ENCODE data around the gene RECK.
"Not testable (repeated sequence)": the region's sequence is repeated elsewhere in the genome, so short reads cannot be mapped to it uniquely, and the experiment has no call there.

RECK gene

GRCh38 chr9:36074870-36075532, 38.3 kb downstream of the RECK start:
- DNase-seq, result no peak

- DNase-seq, result no peak
Observed at GRCh38 chr9:36078051-36078450, 41.3 kb downstream of the RECK start.

DNA sequence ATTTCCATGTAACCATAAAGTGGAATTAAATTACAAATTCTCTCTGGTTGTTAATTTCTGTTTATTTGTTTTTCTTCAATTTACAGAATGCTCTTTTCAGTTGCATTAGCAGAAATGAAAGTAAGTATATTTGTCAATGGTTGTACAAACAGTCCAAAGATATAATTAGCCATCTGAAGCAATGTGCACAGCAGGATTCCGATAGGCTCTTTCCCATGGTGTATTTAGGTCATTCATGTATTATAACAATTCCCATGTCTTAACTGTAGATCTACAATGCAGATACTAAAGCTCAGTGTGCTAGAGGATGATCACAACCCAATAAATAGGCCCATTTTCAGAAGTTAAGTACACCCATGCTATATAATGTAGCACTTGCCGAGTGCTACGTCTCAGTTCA, 43.8 kb downstream of the RECK start:
- DNase-seq, result no peak

GRCh38 chr9:36082931-36083330, 46.2 kb downstream of the RECK start:
- no peak for DNase-seq

- DNase-seq, result no peak
Observed at GRCh38 chr9:36086442-36086841, 49.7 kb downstream of the RECK start.

DNA sequence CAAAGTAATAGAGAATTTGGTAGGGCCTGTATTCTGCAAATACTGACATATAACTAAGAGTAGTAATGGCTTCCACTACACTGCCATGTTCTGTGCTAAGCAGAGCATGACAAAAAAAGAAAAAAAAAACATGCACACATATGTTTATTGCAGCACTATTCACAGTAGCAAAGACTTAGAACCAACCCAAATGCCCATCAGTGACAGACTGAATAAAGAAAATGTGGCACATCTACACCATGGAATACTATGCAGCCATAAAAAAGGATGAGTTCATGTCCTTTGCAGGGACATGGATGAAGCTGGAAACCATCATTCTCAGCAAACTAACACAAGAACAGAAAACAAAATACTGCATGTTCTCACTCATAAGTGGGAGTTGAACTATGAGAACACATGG, 50.3 kb downstream of the RECK start:
- not testable (repeated sequence) for DNase-seq

GRCh38 chr9:36088020-36088419, 51.3 kb downstream of the RECK start:
- DNase-seq, result no peak

- DNase-seq, result no peak
Observed at GRCh38 chr9:36091026-36091953, 54.6 kb downstream of the RECK start.

GRCh38 chr9:36092014-36092413, 55.3 kb downstream of the RECK start:
- no peak for DNase-seq

DNA sequence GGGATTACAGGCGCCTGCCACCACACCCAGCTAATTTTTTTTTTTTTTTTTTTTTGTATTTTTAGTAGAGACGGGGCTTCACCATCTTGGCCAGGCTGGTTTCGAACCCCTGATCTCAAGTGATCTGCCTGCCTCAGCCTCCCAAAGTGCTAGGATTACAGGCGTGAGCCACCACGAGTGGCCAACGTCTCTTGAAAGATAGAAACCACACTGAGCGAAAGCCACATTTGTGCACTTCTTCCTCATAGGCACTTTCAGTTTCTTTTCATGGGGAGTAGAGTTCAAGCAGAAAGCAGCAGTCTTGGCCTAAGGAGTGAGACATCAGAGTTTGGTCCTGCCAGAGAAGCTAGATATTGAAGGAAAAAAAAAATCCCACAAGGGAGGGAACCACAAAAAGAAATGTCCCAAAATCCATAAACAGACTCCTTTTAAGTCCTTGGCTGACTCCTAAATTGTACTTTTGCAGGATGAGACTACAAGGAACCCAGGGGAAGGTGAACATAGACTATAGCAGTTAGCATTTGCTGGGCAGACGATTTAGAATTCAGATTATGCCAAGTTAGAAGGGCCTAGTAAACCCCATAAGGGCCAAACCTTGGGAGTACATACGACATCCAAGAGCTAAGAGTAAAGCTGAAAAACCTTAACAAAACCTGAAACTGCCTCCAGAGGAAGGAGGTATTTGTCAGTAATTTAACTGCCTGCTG, 55.9 kb downstream of the RECK start:
- DNase-seq, result peak; percentile 48

DNA sequence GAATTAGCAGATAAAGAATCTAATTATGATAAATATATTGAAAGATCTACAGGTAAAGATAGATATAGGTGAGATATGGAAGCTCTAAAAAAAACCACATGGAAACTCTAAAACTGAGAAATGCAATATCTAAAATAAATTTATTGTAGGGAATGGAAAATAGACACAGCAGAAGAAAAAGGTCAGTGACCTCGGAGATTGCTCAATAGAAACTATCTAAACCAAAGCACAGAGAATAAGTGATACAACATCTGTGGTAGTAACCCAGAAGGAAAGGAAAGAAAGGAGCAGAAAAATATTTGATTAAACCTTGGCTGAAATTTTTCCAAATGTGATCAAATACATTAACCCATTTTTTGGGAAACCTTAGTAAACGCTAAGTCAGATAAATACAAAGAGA, 56.7 kb downstream of the RECK start:
- no peak for DNase-seq

GRCh38 chr9:36099718-36100117, 63.0 kb downstream of the RECK start:
- no peak for DNase-seq

- no peak for DNase-seq
Observed at GRCh38 chr9:36100532-36100931, 63.8 kb downstream of the RECK start.

GRCh38 chr9:36101916-36102741, 65.4 kb downstream of the RECK start:
- DNase-seq, result no peak

DNA sequence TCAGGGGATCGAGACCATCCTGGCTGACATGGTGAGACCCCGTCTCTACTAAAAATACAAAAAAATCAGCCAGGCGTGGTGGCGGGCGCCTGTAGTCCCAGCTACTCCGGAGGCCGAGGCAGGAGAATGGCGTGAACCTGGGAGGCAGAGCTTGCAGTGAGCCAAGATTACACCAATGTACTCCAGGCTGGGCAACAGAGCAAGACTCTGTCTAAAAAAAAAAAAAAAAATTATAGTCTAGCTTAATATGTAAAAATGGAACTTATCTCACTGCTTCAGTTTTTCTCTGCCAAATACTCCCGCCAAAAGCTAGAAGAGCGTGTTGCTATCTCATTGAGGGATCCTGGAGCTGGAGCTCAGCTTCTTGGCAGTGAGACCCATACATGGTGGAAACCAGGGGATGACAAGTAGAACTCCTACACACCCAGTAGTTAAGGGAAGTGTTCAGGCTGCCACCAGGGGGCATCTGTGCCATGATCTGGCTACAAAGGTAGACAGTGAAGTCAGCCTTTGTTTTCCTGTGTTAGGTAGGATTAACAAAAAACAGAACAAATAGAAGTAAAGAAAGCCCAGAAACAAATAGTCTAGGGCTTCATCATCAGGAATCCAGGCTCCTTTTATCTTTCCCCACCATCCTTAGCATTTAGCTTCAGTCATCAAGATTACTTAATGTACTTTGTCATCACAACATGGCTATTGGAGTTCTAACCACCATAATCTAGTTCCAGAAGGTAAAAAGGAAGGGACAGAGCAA, 66.2 kb downstream of the RECK start:
- peak; percentile 86 for DNase-seq

DNA sequence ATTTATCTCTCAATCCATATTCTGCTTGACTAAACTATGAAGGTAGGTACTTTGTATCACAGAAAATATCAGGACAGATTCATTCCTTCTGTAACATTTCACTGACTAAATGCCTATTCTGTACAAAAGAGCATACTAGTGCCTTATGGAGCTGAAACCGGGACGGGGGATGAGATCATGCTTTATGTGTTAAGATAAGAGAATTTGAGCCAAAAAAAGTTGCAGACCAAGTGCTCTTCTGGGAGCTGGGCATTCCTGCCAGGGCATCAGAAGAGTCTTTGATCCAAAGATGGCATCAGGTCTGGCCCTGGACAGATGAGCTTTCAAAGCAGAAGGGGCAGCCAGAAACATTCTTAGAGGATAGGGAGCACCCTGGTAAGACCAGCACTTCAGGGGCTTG, 72.4 kb downstream of the RECK start:
- DNase-seq, result no peak

DNA sequence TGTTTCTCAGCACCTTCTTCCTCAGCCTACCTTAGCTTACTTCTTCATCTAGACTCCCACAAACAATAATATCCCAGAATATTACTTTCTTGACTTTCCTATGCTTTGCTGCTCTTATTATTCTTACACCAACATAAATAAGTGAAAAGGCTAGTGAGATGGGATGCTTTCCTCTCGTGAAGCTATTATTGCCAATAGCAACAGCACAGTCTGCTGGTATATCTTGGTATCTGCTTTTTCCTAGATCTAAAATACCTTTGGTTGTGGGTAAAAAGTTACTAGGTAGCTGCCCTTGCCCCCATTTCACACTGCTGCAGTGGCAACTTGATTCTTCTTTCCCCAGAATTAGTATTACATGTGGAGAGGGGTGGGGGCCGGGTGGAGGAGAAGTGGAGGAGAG, 73.7 kb downstream of the RECK start:
- no peak for DNase-seq

DNA sequence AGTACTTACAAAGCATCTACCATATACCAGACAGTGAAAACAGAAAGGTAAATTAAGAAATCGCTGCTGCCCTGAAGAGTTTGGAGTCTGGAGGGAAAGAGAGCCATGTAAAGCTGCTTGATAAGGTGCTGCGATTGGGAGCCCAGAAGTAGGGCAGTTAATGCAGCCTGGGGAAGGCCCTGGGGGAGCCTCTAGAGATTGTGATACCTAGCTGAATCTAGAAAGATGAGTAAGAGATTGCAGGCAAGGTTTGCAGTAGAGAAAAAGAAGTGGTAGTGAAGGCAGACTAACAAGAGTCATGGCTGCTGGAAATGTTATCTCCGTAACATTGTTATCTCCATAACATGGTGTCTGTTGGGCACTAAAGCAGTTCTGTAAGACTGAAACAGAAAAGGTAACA, 75.8 kb downstream of the RECK start:
- DNase-seq, result no peak

GRCh38 chr9:36113999-36114398, 77.3 kb downstream of the RECK start:
- DNase-seq, result no peak

DNA sequence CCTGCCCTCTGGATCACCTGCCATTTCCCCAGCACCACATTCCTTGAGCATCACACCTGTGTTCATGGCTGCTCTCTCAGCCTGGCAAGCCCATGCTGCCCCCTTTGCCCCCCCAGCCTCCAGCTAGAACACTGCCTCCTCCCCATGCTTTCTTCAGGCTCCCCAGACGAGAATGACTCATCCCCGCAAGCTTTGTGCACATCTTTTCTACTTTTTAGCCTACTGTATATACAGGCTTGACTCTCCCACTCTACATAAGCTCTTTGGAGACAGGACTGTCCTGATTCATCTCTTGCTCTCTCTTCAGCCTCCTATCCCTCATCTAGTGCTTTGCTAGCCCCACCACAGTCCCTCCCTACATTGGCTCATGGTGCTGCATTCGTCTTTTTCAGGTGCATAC, 79.9 kb downstream of the RECK start:
- no peak for DNase-seq

DNA sequence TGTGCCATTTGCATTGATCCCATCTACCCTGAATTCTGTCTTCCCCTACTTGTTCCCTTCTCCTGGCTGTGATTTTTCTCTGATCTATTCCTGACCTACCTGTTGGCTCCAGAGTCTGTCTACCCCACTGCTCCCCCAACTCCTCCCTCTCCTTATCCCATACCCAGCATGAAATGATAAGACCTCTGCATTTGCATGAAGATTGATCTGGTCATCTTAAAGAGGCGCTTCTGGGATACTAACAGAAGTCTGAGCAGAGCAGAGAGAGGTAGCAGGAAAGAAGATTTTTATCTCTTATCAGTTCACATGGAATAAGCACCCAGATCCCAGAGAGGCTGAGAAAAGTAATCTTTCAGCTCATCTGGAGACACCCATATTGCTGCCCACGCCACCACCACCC, 81.5 kb downstream of the RECK start:
- no peak for DNase-seq

GRCh38 chr9:36118706-36119105, 82.0 kb downstream of the RECK start:
- DNase-seq, result no peak

All from CD4-positive, alpha-beta T cell treated with Interleukin-15 for 1 hour (primary cell).